HG02884 (cell line): Measurements from ENCODE around the gene ALKBH1.

Experiments used
- ATAC-seq: cut with Tn5 transposase; IDR thresholded peaks from one replicate; pipeline ENCODE4 v1.9.1; 2021; ENCODE audit warnings: mild to moderate bottlenecking, moderate library complexity; ENCODE audit not compliant: unreplicated experiment

Gene ALKBH1

DNA sequence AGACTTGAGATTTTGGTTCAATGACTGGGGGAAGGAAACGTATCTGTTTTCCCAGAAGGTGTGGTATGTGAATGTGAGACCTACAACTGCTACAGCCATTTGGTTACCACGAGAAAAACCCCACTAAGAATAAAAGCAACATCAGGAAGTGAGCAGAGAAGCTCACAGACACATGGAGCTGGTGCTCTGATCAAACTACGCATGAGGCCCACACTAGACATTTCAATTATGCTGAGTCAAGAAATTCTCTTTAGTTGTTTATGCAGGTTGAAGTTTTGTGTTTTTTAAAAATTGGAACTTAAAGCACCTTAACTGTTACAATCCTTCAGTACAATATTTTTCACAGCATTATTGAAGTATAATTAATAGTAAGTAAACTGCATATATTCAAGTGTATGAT lies 82.5 kb downstream of the ALKBH1 start:
- no peak for ATAC-seq

DNA sequence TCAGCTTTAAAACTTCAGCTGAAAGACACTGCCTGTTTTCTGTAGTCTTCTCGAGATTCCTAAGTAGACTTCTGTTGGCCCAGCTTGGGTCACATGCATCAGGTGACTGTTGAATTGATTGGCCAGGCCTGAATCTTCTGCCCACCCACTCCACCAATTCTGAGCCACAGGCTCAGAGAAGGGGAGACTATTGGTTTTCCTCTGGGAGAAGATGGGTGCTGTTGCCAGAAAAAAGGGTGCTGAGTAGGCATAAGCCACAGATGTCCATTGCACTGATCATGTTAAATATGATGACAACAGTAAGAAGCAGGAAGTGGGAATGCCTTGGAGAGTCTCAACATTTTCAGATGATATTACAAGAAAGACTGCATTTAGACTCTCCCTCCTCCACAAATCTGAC lies 84.6 kb downstream of the ALKBH1 start:
- no peak for ATAC-seq
